NB4 (cell line): ENCODE measurements around the gene ADAMTS7.
"Not testable (repeated sequence)": the region's sequence is repeated elsewhere in the genome, so short reads cannot be mapped to it uniquely, and the experiment has no call there.

Experiments used
- CTCF ChIP-seq: IDR thresholded peaks from one replicate; pipeline ENCODE4 v1.5.1; 2012; ENCODE audit warnings: low read depth, low read length
- MAX ChIP-seq: IDR thresholded peaks from 2 replicates; pipeline ENCODE4 v1.6.1; 2011; ENCODE audit warnings: low read depth, low read length
- POLR2A ChIP-seq: IDR thresholded peaks from 2 replicates; pipeline ENCODE4 v1.6.1; 2011; ENCODE audit warnings: mild to moderate bottlenecking; ENCODE audit not compliant: insufficient read length; ENCODE audit errors: extremely low read depth

GRCh38 chr15:78799102-78799501, 12.2 kb downstream of the ADAMTS7 start:
- TF ChIP-seq CTCF, MAX, POLR2A: not testable (repeated sequence)
